Keratinocyte (primary cell): ENCODE data around the gene CCIN. TPM values are rescaled to one million over a fixed set of nuclear protein-coding genes. Genes with fewer than 3 reads are reported as not detected.

Experiments
- DNase-seq: peaks from one replicate; pipeline ENCODE4 v3.0.0-alpha.2; 2011; ENCODE audit warnings: low read depth, missing footprints, low spot score
- FAIRE-seq: peaks from 2 replicates; lab custom pipeline; 2011; peaks lifted over from hg19 to GRCh38; lab: Jason Lieb, UNC
- H2AFZ ChIP-seq: 2 replicates; pipeline ENCODE4 v1.6.0; 2012; ENCODE audit warnings: low read length, control low read depth, inconsistent platforms; ENCODE audit not compliant: control insufficient read depth
- H3K27ac ChIP-seq: 2 replicates; pipeline ENCODE4 v1.5.1; 2011; ENCODE audit warnings: low read length; ENCODE audit not compliant: control insufficient read depth, insufficient read depth
- H3K27me3 ChIP-seq: 3 replicates; pipeline ENCODE4 v1.6.0; 2011; ENCODE audit warnings: low read length; ENCODE audit not compliant: control insufficient read depth, insufficient read depth; ENCODE audit errors: extremely low read depth
- H3K36me3 ChIP-seq, 2 experiments: 2 replicates in 1 of 2; 3 replicates in 1 of 2; pipeline ENCODE4 v1.5.1; 2011; ENCODE audit warnings: low read length in 2 of 2, mild to moderate bottlenecking in 1 of 2; ENCODE audit not compliant: control insufficient read depth in 2 of 2, insufficient read depth in 2 of 2; ENCODE audit errors: extremely low read depth in 1 of 2
- H3K4me1 ChIP-seq: 3 replicates; pipeline ENCODE4 v1.5.1; 2011; ENCODE audit warnings: low read length; ENCODE audit not compliant: control insufficient read depth, insufficient read depth; ENCODE audit errors: extremely low read depth
- H3K4me2 ChIP-seq: 3 replicates; pipeline ENCODE4 v1.6.0; 2011; ENCODE audit warnings: low read depth, low read length; ENCODE audit not compliant: control insufficient read depth, insufficient read depth; ENCODE audit errors: extremely low read depth
- H3K4me3 ChIP-seq, 3 experiments: fragments of 200-600 bp in 1 of 3; sonication (generic) in 1 of 3; 2 replicates in 2 of 3; 3 replicates in 1 of 3; pipeline ENCODE4 v1.5.1; 2011 to 2016; ENCODE audit warnings: low read length in 3 of 3, mild to moderate bottlenecking in 3 of 3, control low read depth in 2 of 3, inconsistent platforms in 1 of 3, low read depth in 1 of 3, mixed read lengths in 1 of 3, mixed run types in 1 of 3, moderate library complexity in 1 of 3; ENCODE audit not compliant: control insufficient read depth in 2 of 3, insufficient read depth in 2 of 3; ENCODE audit errors: extremely low read depth in 1 of 3
- H3K79me2 ChIP-seq: 2 replicates; pipeline ENCODE4 v1.6.0; 2012; ENCODE audit warnings: low read length; ENCODE audit not compliant: control insufficient read depth, insufficient read depth
- H3K9ac ChIP-seq: 3 replicates; pipeline ENCODE4 v1.6.0; 2011; ENCODE audit warnings: low read length; ENCODE audit not compliant: control insufficient read depth, insufficient read depth; ENCODE audit errors: extremely low read depth
- H3K9me1 ChIP-seq: 3 replicates; pipeline ENCODE4 v1.6.0; 2011; ENCODE audit warnings: low read length; ENCODE audit not compliant: control insufficient read depth, insufficient read depth; ENCODE audit errors: extremely low read depth
- H3K9me3 ChIP-seq: 2 replicates; pipeline ENCODE4 v1.5.1; 2012; ENCODE audit warnings: low read depth, low read length; ENCODE audit not compliant: control insufficient read depth
- H4K20me1 ChIP-seq: 3 replicates; pipeline ENCODE4 v1.6.0; 2011; ENCODE audit warnings: low read length; ENCODE audit not compliant: control insufficient read depth, insufficient read depth; ENCODE audit errors: extremely low read depth
- EZH2 ChIP-seq: IDR thresholded peaks from one replicate; pipeline ENCODE4 v1.6.1; 2012; ENCODE audit warnings: inconsistent platforms, mild to moderate bottlenecking, low read length, moderate library complexity
- dilution Hi-C: fragments of 300-500 bp; cut with MboI; formaldehyde crosslinking; loops from one replicate; pipeline ENCODE4 v1.7.0; 2020; ENCODE audit warnings: low sequenced_read_pairs; ENCODE audit not compliant: extremely low pct_ligation_motif_present
- polyA plus RNA-seq, 5 experiments: library from polyadenylated mRNA; depleted of rRNA in 3 of 5; stranded (reverse) in 3 of 5; stranded (forward) in 1 of 5; unstranded in 1 of 5; fragments of >200 nt; gene quantifications; 1 replicate in 1 of 5; 2 replicates in 3 of 5; 3 replicates in 1 of 5; pipeline versions ENCODE4 v1.2.1 to v1.2.3, GENCODE V29; 2011 to 2012; ENCODE audit warnings: missing spikeins in 2 of 5, low read depth in 1 of 5, low replicate concordance in 1 of 5
- TF ChIP-seq, protein P1 (sequence below), 3 experiments: IDR thresholded peaks in 1 of 3; conservative IDR thresholded peaks in 1 of 3; optimal IDR thresholded peaks in 1 of 3; 2 replicates in 2 of 3; 3 replicates in 1 of 3; pipeline versions ENCODE3 to v1.5.1; 2011; ENCODE audit warnings: low read length in 3 of 3, mild to moderate bottlenecking in 3 of 3, moderate library complexity in 2 of 3, control low read depth in 1 of 3, inconsistent platforms in 1 of 3; ENCODE audit not compliant: insufficient read depth in 2 of 3; ENCODE audit errors: extremely low read depth in 1 of 3

Gene CCIN
- polyA plus RNA-seq, 1 donor (not counting 4 experiments of a cell fraction or from before 2014, with no cell fraction given) = not detected

DNA sequence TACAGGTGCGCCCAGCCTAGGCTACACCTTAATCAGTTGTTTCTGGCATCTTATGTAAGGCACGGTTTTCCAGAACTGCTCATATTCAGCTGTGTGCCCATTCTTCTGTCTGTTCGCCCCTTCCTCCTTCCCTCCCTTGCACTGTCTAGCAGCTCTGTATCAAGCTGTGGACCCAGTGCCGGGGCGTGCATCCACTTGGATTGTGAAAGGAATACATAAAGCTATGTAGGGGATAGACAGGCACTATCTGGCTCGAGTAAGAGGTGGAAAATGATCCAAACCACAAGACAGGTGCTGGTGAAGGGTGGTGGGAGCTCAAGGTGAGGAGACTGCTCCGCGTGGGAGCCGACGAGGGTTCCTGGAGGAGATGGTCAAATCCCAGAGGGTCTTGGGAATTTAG, 30.7 kb upstream of the CCIN start:
- H3K4me2 ChIP-seq = no peak overlapping the region
- H3K9ac ChIP-seq = no peak overlapping the region
- TF ChIP-seq EZH2 = no peak
- H4K20me1 ChIP-seq = no peaks in the 10 kb centered on the region
- no peak overlapping the region for H3K27ac ChIP-seq
- H3K9me3 ChIP-seq = no peaks in the 10 kb centered on the region
- dilution Hi-C loops = no loop called here
- H3K9me1 ChIP-seq = no peaks in the 10 kb centered on the region
- H3K36me3 ChIP-seq = no peaks in the 10 kb centered on the region
- peaks cover 25% of the 10 kb centered on the region for H3K27me3 ChIP-seq
- no peak overlapping the region for H3K4me3 ChIP-seq
- no peak for FAIRE-seq
- no peak for DNase-seq
- H2AFZ ChIP-seq = no peak overlapping the region
- no peaks in the 10 kb centered on the region for H3K79me2 ChIP-seq
- H3K4me1 ChIP-seq = peaks cover 5% of the 10 kb centered on the region

DNA sequence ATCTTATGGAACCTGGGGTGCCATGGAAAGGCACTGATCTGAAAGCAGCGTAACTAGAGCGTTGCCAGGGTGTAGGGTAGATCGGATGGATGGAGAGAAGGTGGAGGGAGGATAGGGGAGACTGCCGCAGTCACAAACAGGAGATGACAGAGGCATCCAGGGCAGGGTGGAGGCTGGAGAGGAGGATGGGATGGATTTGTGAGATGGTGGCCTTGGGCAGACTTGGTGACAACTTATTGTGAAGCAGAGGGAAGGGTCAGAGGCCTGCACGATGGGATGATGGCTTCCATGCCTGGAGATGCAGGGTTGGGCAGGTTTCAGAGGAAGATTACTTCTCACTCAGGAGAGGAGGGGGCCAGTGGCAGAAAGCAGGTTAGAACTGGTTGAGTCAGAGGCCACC, 30.3 kb upstream of the CCIN start:
- Histone ChIP-seq H3K36me3 (no peaks in the 10 kb centered on the region), H4K20me1 (no peaks in the 10 kb centered on the region), H2AFZ (no peak overlapping the region), H3K4me3 (no peak overlapping the region), H3K9me1 (no peaks in the 10 kb centered on the region), H3K4me1 (peaks cover 5% of the 10 kb centered on the region), H3K9me3 (no peaks in the 10 kb centered on the region), H3K9ac (no peak overlapping the region), H3K27ac (no peak overlapping the region), H3K27me3 (peaks cover 25% of the 10 kb centered on the region), H3K79me2 (no peaks in the 10 kb centered on the region), H3K4me2 (no peak overlapping the region)
- TF ChIP-seq EZH2 = no peak
- TF ChIP-seq, protein P1, sequence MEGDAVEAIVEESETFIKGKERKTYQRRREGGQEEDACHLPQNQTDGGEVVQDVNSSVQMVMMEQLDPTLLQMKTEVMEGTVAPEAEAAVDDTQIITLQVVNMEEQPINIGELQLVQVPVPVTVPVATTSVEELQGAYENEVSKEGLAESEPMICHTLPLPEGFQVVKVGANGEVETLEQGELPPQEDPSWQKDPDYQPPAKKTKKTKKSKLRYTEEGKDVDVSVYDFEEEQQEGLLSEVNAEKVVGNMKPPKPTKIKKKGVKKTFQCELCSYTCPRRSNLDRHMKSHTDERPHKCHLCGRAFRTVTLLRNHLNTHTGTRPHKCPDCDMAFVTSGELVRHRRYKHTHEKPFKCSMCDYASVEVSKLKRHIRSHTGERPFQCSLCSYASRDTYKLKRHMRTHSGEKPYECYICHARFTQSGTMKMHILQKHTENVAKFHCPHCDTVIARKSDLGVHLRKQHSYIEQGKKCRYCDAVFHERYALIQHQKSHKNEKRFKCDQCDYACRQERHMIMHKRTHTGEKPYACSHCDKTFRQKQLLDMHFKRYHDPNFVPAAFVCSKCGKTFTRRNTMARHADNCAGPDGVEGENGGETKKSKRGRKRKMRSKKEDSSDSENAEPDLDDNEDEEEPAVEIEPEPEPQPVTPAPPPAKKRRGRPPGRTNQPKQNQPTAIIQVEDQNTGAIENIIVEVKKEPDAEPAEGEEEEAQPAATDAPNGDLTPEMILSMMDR (optimal IDR thresholded peaks at IDR 0.05 in 1 of 3, IDR thresholded peaks at IDR 0.05 in 1 of 3, conservative IDR thresholded peaks at IDR 0.05 in 1 of 3; ENCODE audit: extremely low read depth in 1 of 3, insufficient read depth in 2 of 3, low read length in 3 of 3) = no peak
- DNase-seq (no peak), FAIRE-seq (no peak)
- dilution Hi-C loops = no loop called here
